OCI-LY1 (cell line): ENCODE measurements around the gene CNIH4.

Source experiments
- H2AFZ ChIP-seq: fragments of 200-600 bp; sonication (generic), shearing (Covaris generic); 2 replicates; pipeline ENCODE4 v1.6.0; 2014; ENCODE audit warnings: antibody characterized with exemption, mild to moderate bottlenecking, low read length
- H3F3A ChIP-seq: fragments of 200-600 bp; sonication (generic), shearing (Covaris generic); 2 replicates; pipeline ENCODE4 v1.6.0; 2014; ENCODE audit warnings: mild to moderate bottlenecking, antibody characterized with exemption, low read length, moderate library complexity; ENCODE audit not compliant: insufficient read depth
- H3K27ac ChIP-seq: fragments of 200-600 bp; sonication (generic); 2 replicates; pipeline ENCODE4 v1.5.1; 2014; ENCODE audit warnings: low read length, mixed run types, mild to moderate bottlenecking, low read depth; ENCODE audit not compliant: poor library complexity, severe bottlenecking
- H3K27me3 ChIP-seq: fragments of 200-600 bp; sonication (generic); 2 replicates; pipeline ENCODE4 v1.6.0; 2014; ENCODE audit warnings: antibody characterized with exemption, mild to moderate bottlenecking, low read length, moderate library complexity; ENCODE audit not compliant: insufficient read depth
- H3K36me3 ChIP-seq: fragments of 200-600 bp; sonication (generic); 2 replicates; pipeline ENCODE4 v1.6.1; 2014; ENCODE audit warnings: mild to moderate bottlenecking, antibody characterized with exemption, low read length, moderate library complexity, mixed read lengths; ENCODE audit not compliant: insufficient read depth
- H3K4me1 ChIP-seq: fragments of 200-600 bp; sonication (generic); 2 replicates; pipeline ENCODE4 v1.5.1; 2014; ENCODE audit warnings: mild to moderate bottlenecking, low read length, moderate library complexity; ENCODE audit not compliant: insufficient read depth, severe bottlenecking
- H3K4me2 ChIP-seq: fragments of 200-600 bp; sonication (generic), shearing (Covaris generic); 2 replicates; pipeline ENCODE4 v1.6.1; 2014; ENCODE audit warnings: low read length
- H3K4me3 ChIP-seq: fragments of 200-600 bp; sonication (generic); 2 replicates; pipeline ENCODE4 v1.5.1; 2014; ENCODE audit warnings: low read length, low read depth, mild to moderate bottlenecking, mixed read lengths; ENCODE audit not compliant: poor library complexity, severe bottlenecking
- H3K79me2 ChIP-seq: fragments of 200-600 bp; shearing (Covaris generic); 2 replicates; pipeline ENCODE4 v1.6.1; 2016; ENCODE audit warnings: mixed run types, low read length, mixed read lengths; ENCODE audit not compliant: insufficient read depth
- H3K9ac ChIP-seq: fragments of 200-600 bp; sonication (generic), shearing (Covaris generic); 2 replicates; pipeline ENCODE4 v1.6.1; 2014; ENCODE audit warnings: mild to moderate bottlenecking, low read length, mixed read lengths
- H3K9me2 ChIP-seq: fragments of 200-600 bp; sonication (generic), shearing (Covaris generic); 2 replicates; pipeline ENCODE4 v1.6.1; 2014; ENCODE audit warnings: low read depth, mild to moderate bottlenecking, low read length, mixed read lengths
- H3K9me3 ChIP-seq: fragments of 200-600 bp; shearing (Covaris generic); 2 replicates; pipeline ENCODE4 v1.6.1; 2014; ENCODE audit warnings: low read length, mixed read lengths
- H4K20me1 ChIP-seq: fragments of 200-600 bp; sonication (generic), shearing (Covaris generic); 2 replicates; pipeline ENCODE4 v1.6.0; 2016; ENCODE audit warnings: mild to moderate bottlenecking, low read length; ENCODE audit not compliant: insufficient read depth
- EZH2 ChIP-seq: fragments of 200-600 bp; sonication (generic), shearing (Covaris generic); IDR thresholded peaks from 2 replicates; pipeline ENCODE4 v1.8.0; 2017; ENCODE audit warnings: borderline replicate concordance, mixed run types, mild to moderate bottlenecking, antibody characterized with exemption, low read length, moderate library complexity, mixed read lengths
- TF ChIP-seq, protein P1 (sequence below): fragments of 200-600 bp; sonication (generic), shearing (Covaris generic); IDR thresholded peaks from 2 replicates; pipeline ENCODE4 v1.5.1; 2017; ENCODE audit warnings: mild to moderate bottlenecking, antibody characterized with exemption, low read length, moderate library complexity, mixed read lengths

The CNIH4 gene

DNA sequence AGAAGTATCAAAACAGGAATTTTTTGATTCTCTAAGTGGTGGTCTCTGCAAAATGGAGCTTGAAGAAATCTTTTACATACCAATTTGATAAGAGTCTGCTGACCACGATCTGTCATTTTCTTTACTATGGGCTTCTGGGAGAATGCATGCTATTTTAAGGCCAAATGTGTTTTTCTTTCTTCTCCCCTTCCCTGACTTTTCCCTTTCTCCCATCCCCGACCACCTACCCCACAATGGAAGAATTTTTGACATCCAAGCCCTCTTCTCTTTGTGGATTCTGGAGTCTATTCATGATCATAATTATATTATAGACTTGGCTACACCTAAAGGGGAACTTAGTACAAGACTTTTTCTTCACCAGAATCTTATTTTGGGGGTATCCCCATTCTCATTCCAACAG is 31.3 kb downstream of the CNIH4 start:
- H3K4me1 ChIP-seq, result peaks cover 5% of the 10 kb centered on the region
- no peaks in the 10 kb centered on the region for H3K27me3 ChIP-seq
- H3K9me2 ChIP-seq, result no peaks in the 10 kb centered on the region
- no peak overlapping the region for H2AFZ ChIP-seq
- no peaks in the 10 kb centered on the region for H4K20me1 ChIP-seq
- no peak overlapping the region for H3K27ac ChIP-seq
- H3K9ac ChIP-seq, result no peak overlapping the region
- H3K79me2 ChIP-seq, result no peaks in the 10 kb centered on the region
- H3K36me3 ChIP-seq, result peaks cover 69% of the 10 kb centered on the region
- H3K4me3 ChIP-seq, result no peak overlapping the region
- no peaks in the 10 kb centered on the region for H3F3A ChIP-seq
- H3K9me3 ChIP-seq, result no peaks in the 10 kb centered on the region
- TF ChIP-seq, protein P1, sequence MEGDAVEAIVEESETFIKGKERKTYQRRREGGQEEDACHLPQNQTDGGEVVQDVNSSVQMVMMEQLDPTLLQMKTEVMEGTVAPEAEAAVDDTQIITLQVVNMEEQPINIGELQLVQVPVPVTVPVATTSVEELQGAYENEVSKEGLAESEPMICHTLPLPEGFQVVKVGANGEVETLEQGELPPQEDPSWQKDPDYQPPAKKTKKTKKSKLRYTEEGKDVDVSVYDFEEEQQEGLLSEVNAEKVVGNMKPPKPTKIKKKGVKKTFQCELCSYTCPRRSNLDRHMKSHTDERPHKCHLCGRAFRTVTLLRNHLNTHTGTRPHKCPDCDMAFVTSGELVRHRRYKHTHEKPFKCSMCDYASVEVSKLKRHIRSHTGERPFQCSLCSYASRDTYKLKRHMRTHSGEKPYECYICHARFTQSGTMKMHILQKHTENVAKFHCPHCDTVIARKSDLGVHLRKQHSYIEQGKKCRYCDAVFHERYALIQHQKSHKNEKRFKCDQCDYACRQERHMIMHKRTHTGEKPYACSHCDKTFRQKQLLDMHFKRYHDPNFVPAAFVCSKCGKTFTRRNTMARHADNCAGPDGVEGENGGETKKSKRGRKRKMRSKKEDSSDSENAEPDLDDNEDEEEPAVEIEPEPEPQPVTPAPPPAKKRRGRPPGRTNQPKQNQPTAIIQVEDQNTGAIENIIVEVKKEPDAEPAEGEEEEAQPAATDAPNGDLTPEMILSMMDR, result no peak
- TF ChIP-seq EZH2, result no peak
- no peak overlapping the region for H3K4me2 ChIP-seq

DNA sequence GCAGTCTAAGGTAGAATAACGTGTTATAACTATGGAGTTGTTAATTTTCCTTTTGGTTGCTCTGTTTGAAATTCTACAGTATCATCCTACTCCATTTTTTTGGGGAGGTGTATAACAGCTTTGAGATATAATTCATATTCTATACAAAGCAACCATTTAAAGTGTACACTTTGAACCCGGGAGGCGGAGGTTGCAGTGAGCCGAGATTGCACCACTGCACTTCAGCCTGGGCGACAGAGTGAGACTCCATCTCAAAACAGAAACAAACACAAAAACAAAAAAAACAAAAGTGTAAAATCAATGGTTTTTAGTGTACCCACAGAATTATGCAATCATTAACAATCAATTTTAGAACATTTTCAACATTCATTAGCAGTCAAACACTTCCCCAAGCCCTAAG is 33.8 kb downstream of the CNIH4 start:
- H3K9ac ChIP-seq, result no peak overlapping the region
- peaks cover 5% of the 10 kb centered on the region for H3K4me1 ChIP-seq
- no peaks in the 10 kb centered on the region for H4K20me1 ChIP-seq
- no peaks in the 10 kb centered on the region for H3K79me2 ChIP-seq
- no peak for TF ChIP-seq EZH2
- TF ChIP-seq, protein P1, result no peak
- no peaks in the 10 kb centered on the region for H3K27me3 ChIP-seq
- no peak overlapping the region for H3K4me2 ChIP-seq
- no peaks in the 10 kb centered on the region for H3K9me2 ChIP-seq
- no peak overlapping the region for H2AFZ ChIP-seq
- H3K4me3 ChIP-seq, result no peak overlapping the region
- no peaks in the 10 kb centered on the region for H3K9me3 ChIP-seq
- peaks cover 92% of the 10 kb centered on the region for H3K36me3 ChIP-seq
- no peaks in the 10 kb centered on the region for H3F3A ChIP-seq
- no peak overlapping the region for H3K27ac ChIP-seq

DNA sequence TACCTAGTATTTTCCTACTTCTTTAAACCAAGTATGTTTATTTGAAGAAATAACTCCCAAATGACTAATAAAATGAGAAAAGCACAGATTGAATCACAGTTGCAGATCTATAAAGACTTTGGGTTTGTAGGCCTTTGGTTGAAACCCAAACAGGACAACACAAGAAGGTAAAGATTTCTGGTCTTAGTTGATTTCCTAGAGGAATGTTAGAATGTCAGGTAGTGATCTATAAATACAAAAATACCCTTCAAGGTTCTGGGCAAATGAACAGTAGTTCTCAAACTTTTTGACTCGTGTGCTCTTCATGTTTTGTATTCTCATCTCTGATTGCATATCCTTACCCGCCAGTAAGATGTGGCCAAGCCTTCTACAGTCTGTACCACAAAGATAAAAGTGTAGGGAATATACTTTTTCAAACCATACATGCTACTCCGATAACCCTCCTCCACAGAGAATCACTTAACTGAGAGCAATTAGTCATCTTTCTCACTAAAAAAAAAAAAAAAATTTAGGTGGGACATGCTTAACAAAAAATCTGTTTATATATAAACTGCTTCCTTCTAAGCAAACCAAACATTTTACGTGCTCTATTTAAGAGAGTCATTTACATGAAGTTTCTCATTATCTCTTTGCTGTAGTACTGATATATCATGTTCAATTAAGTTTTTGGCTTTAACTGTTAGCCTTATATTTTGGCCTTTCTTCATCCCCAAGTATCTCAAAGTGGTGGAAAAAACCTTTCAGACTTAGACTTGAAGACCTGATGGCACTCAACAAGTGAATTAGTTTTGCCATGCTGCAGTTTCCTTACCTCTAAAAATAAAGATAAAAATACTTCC is 36.0 kb downstream of the CNIH4 start:
- H4K20me1 ChIP-seq, result no peaks in the 10 kb centered on the region
- H3K27ac ChIP-seq, result no peak overlapping the region
- no peaks in the 10 kb centered on the region for H3F3A ChIP-seq
- H3K4me2 ChIP-seq, result no peak overlapping the region
- H3K9ac ChIP-seq, result no peak overlapping the region
- no peak for TF ChIP-seq EZH2
- H3K79me2 ChIP-seq, result no peaks in the 10 kb centered on the region
- H2AFZ ChIP-seq, result no peak overlapping the region
- H3K4me1 ChIP-seq, result peaks cover 5% of the 10 kb centered on the region
- H3K36me3 ChIP-seq, result peaks cover 94% of the 10 kb centered on the region
- H3K9me3 ChIP-seq, result no peaks in the 10 kb centered on the region
- no peak overlapping the region for H3K4me3 ChIP-seq
- no peaks in the 10 kb centered on the region for H3K9me2 ChIP-seq
- no peaks in the 10 kb centered on the region for H3K27me3 ChIP-seq

DNA sequence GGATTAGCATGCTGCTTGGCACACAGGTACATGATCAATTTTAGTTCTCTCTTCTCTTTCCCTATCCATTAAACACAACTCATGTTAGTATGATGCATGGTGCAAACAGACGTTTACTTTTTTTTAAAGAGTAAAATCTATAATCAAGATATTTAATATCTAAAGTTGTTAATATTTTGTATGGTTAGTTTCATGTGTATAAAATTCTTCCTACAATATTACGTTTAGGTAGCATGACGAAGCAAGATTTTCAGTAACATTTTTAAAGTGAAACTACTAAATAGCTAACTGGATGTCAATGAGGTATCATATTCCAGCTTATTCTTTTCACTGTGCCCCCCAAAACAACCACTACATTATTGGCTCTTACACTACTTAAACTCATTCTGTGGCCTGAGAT is 36.6 kb downstream of the CNIH4 start:
- H3K36me3 ChIP-seq, result peaks cover 96% of the 10 kb centered on the region
- no peaks in the 10 kb centered on the region for H3K27me3 ChIP-seq
- H3K79me2 ChIP-seq, result no peaks in the 10 kb centered on the region
- H3K9ac ChIP-seq, result no peak overlapping the region
- H3K4me3 ChIP-seq, result no peak overlapping the region
- H3K9me2 ChIP-seq, result no peaks in the 10 kb centered on the region
- no peaks in the 10 kb centered on the region for H4K20me1 ChIP-seq
- H3K9me3 ChIP-seq, result no peaks in the 10 kb centered on the region
- TF ChIP-seq EZH2, result no peak
- TF ChIP-seq, protein P1, result no peak
- H2AFZ ChIP-seq, result no peak overlapping the region
- no peak overlapping the region for H3K4me2 ChIP-seq
- H3F3A ChIP-seq, result no peaks in the 10 kb centered on the region
- H3K4me1 ChIP-seq, result peaks cover under 1% of the 10 kb centered on the region
- no peak overlapping the region for H3K27ac ChIP-seq
